ENCODE results near the gene AKAP1. TPM values are rescaled to one million over a fixed set of nuclear protein-coding genes. Genes with fewer than 3 reads are reported as not detected.
A peak's percentile ranks its signal among the peaks of the same experiment; 100 is the strongest.

Gene AKAP1
- total RNA-seq, 2 donors from 2014 or later = 61.7 to 124 TPM

DNA sequence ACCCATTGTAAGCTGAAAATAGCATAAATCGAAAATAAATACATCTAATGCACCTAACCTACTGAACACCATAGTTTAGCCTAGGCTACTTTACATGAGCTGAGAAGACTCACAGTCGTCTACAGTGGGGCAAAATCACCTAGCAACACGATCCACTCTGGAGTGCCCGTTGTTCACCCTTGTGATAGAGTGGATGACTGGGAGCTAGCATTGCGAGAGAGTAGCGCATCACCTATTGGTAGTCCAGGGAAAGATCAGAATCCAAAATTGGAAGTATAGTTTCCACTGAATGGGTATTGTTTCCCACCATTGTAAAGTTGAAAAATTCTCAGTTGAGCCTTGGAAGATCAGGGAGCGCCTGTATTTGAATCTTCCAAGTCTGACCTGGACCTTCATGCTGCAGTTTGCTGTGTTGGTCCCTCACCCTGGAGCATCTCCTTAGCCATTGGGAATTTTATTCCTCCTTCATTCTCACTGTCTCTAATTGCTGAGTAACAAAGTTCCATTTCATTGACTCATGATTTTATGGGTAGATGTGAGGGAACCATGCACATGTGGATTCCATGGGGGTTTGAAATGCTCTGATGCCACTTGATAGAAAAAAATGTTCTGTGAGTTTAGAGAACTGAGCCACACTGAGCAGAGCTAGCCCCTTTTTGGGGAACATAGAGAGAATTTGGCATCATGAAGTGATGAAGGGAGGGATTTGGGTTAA is 19.6 kb downstream of the AKAP1 start:
- TF ChIP-seq CTCF (IDR thresholded peaks at IDR 0.05) = no peak
- no peak for TF ChIP-seq POLR2AphosphoS5 (IDR thresholded peaks at IDR 0.05)
- TF ChIP-seq POLR2A (IDR thresholded peaks at IDR 0.05) = no peak
- WGBS = 92% methylated on average over 7 of the region's 7 CpGs
- Histone ChIP-seq H3K27ac (no peak overlapping the region), H3K36me3 (no peaks in the 10 kb centered on the region), H3K4me1 (replicated peaks) (peaks cover 9% of the 10 kb centered on the region), H3K27me3 (replicated peaks; ENCODE audit: insufficient read depth) (no peaks in the 10 kb centered on the region), H3K9me3 (no peaks in the 10 kb centered on the region), H3K4me3 (no peak overlapping the region)
- intact Hi-C loops (cut with DNase I) = no loop called here
- DNase-seq (ENCODE audit: low spot score) = no peak

- H3K36me3 ChIP-seq = no peaks in the 10 kb centered on the region
- no peak overlapping the region for H3K4me3 ChIP-seq
- no peaks in the 10 kb centered on the region for H3K9me3 ChIP-seq
- H3K27me3 ChIP-seq (replicated peaks; ENCODE audit: insufficient read depth) = no peaks in the 10 kb centered on the region
- WGBS = 82% methylated on average over 8 of the region's 8 CpGs
- H3K4me1 ChIP-seq (replicated peaks) = peaks cover 9% of the 10 kb centered on the region
- DNase-seq (ENCODE audit: low spot score) = no peak
- intact Hi-C loops (cut with DNase I) = no loop called here
- TF ChIP-seq POLR2AphosphoS5 (IDR thresholded peaks at IDR 0.05) (no peak), POLR2A (IDR thresholded peaks at IDR 0.05) (no peak), CTCF (IDR thresholded peaks at IDR 0.05) (no peak)
- H3K27ac ChIP-seq = no peak overlapping the region
These were observed 20.5 kb downstream of the AKAP1 start for GRCh38 chr17:57105591-57105990.

DNA sequence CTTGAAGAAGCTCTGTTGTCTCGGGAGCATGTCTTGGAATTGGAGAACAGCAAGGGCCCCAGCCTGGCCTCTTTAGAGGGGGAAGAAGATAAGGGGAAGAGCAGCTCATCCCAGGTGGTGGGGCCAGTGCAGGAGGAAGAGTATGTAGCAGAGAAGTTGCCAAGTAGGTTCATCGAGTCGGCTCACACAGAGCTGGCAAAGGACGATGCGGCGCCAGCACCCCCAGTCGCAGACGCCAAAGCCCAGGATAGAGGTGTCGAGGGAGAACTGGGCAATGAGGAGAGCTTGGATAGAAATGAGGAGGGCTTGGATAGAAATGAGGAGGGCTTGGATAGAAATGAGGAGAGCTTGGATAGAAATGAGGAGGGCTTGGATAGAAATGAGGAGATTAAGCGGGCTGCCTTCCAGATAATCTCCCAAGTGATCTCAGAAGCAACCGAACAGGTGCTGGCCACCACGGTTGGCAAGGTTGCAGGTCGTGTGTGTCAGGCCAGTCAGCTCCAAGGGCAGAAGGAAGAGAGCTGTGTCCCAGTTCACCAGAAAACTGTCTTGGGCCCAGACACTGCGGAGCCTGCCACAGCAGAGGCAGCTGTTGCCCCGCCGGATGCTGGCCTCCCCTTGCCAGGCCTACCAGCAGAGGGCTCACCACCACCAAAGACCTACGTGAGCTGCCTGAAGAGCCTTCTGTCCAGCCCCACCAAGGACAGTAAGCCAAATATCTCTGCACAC is 21.2 kb downstream of the AKAP1 start:
- 85% methylated on average over 17 of the region's 17 CpGs for WGBS
- Histone ChIP-seq H3K4me1 (replicated peaks) (peaks cover 4% of the 10 kb centered on the region), H3K36me3 (no peaks in the 10 kb centered on the region), H3K27ac (peak overlapping the region in 1 of 2 donors; percentile 49), H3K27me3 (replicated peaks; ENCODE audit: insufficient read depth) (no peaks in the 10 kb centered on the region), H3K9me3 (no peaks in the 10 kb centered on the region), H3K4me3 (no peak overlapping the region)
- DNase-seq (ENCODE audit: low spot score) = no peak
- no peak for TF ChIP-seq POLR2A (IDR thresholded peaks at IDR 0.05)
- no peak for TF ChIP-seq POLR2AphosphoS5 (IDR thresholded peaks at IDR 0.05)
- peak in 1 of 4 experiments; percentile 26 for TF ChIP-seq CTCF (IDR thresholded peaks at IDR 0.05)
- intact Hi-C loops (cut with DNase I) = no loop called here

GRCh38 chr17:57106836-57107497 is 21.9 kb downstream of the AKAP1 start:
- intact Hi-C loops (cut with DNase I) = no loop called here
- WGBS = 88% methylated on average over 14 of the region's 14 CpGs

More at GRCh38 chr17:57106836-57107497, 21.9 kb downstream of the AKAP1 start:
- H3K27ac ChIP-seq = peak overlapping the region in 1 of 2 donors; percentile 49
- TF ChIP-seq POLR2AphosphoS5 (IDR thresholded peaks at IDR 0.05) (no peak), POLR2A (IDR thresholded peaks at IDR 0.05) (no peak), CTCF (IDR thresholded peaks at IDR 0.05) (no peak)
- H3K27me3 ChIP-seq (replicated peaks; ENCODE audit: insufficient read depth) = no peaks in the 10 kb centered on the region
- DNase-seq (ENCODE audit: low spot score) = no peak
- no peak overlapping the region for H3K4me3 ChIP-seq
- H3K36me3 ChIP-seq = no peaks in the 10 kb centered on the region
- no peaks in the 10 kb centered on the region for H3K9me3 ChIP-seq
- H3K4me1 ChIP-seq (replicated peaks) = peaks cover 7% of the 10 kb centered on the region

Data from prostate gland (tissue), 2 donors.